ENCODE data around the gene OR51I1.

OR51I1 gene

DNA sequence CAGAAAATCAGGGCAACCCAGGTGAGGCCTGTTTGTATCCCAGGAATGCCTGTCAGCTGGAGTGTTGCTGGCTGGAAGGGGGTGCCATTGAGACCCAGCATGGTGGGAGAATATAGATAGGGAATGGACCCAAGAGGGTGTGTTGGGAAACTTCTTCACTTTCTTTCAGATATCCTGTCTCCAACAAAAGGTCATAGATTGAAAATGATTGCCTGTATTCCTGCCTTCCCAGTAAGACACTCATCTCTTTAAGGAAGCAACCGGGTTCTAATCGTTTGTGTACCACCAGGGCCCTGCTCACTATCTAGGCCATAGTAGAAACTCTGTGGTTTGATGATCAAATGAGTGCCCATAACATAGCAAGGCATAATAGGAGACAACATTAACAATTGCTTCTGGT is at the start of gene OR51I1:
Gene OR51I1, minus strand, starts transcription at position 101 of the 400 bp plus-strand sequence. Its CDS starts 0 bp downstream, at position 101.
- no peak for DNase-seq (ENCODE audit: low read depth)

GRCh38 chr11:5489576-5490357 is 48.5 kb upstream of the OR51I1 start:
- no peak for DNase-seq (ENCODE audit: low read depth)

DNA sequence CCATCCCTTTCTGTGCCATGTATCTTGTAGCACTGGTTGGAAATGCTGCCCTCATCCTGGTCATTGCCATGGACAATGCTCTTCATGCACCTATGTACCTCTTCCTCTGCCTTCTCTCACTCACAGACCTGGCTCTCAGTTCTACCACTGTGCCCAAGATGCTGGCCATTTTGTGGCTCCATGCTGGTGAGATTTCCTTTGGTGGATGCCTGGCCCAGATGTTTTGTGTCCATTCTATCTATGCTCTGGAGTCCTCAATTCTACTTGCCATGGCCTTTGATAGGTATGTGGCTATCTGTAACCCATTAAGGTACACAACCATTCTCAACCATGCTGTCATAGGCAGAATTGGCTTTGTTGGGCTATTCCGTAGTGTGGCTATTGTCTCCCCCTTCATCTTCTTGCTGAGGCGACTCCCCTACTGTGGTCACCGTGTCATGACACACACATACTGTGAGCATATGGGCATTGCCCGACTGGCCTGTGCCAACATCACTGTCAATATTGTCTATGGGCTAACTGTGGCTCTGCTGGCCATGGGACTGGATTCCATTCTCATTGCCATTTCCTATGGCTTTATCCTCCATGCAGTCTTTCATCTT is 47.6 kb upstream of the OR51I1 start:
- DNase-seq (ENCODE audit: low read depth) = no peak

GRCh38 chr11:5488385-5488784 is 47.1 kb upstream of the OR51I1 start, which contains the start of gene OR52D1:
Gene OR52D1, plus strand, starts transcription at chr11:5488685. Its CDS starts 22 bp downstream, at chr11:5488707.
- no peak for DNase-seq (ENCODE audit: low read depth)

GRCh38 chr11:5486421-5486820 is 45.1 kb upstream of the OR51I1 start:
- DNase-seq (ENCODE audit: low read depth) = no peak

GRCh38 chr11:5486003-5486402 is 44.7 kb upstream of the OR51I1 start:
- DNase-seq (ENCODE audit: low read depth) = no peak

GRCh38 chr11:5476186-5476819 is 35.0 kb upstream of the OR51I1 start:
- DNase-seq (ENCODE audit: low read depth) = no peak

- no peak for DNase-seq (ENCODE audit: low read depth)
Observed at GRCh38 chr11:5473921-5474320, 32.6 kb upstream of the OR51I1 start.

DNA sequence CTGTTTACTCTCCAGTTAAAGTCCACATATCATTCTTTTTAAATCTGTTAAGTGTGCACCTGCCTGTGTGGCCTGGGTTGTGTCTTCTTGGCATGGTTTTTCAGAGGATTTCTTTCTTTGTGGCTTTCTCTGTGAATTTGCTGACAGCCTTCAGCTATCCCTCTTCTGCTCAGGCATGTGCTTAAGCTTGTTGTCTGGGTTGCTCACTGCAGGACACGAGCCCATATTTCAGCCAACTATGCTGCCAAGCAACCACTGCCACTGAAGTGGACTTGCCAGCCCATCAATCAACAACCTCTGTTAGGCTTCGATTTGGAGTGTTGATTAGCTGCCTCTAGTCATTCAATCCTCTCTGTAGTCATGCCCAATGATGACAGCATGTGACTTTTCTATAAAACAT is 26.2 kb upstream of the OR51I1 start:
- no peak for DNase-seq (ENCODE audit: low read depth)

DNA sequence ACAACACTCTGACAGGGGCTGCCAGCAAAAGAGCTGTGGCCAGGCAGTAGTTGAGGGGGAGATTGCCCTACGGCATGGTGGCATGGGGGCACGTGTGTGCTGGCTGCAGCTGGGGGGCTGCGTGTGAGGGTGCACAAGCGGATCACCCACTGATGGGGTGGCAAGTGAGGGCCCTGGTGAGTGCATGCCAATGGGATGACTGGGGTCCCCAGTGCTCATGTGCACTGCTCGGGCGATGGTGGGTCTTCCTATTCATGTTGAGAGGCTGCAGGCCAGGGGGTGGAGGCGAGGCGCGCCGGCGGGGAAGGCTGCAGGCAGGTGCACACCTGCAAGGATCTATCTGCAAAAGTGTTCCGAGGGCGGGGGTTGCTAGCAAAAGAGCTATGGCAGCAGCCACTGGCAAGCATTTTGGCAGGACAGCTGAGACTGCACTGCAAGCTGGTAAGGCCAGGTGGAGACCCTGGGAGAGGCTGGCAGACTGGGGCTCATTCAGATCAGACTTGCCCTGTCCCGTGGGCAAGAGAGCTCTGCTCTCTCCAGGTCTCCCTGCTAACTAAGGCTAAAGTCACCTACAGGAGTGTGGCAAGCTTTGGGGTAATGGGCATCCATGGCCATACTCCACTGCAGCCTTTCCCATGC is 19.8 kb upstream of the OR51I1 start:
- no peak for DNase-seq (ENCODE audit: low read depth)

DNA sequence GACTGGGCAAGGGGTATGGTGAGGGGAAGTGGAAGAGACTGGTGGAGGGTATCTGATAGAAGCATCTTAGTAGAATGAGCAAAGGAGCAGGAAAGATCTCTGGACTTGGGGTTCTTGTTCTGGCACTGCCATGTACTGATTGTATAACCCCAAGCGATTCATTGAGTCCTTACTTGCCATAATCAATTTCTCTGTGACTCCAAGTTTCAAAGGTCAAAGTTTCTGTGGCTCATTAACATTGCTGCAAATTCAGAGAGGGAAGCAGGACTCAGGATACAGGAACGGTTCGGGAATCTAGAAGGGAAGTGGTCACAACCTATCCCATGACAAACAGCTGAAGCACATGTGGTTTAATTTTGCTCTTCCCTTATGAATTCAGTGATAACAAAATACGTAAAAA is 8.1 kb upstream of the OR51I1 start:
- no peak for DNase-seq (ENCODE audit: low read depth)

DNA sequence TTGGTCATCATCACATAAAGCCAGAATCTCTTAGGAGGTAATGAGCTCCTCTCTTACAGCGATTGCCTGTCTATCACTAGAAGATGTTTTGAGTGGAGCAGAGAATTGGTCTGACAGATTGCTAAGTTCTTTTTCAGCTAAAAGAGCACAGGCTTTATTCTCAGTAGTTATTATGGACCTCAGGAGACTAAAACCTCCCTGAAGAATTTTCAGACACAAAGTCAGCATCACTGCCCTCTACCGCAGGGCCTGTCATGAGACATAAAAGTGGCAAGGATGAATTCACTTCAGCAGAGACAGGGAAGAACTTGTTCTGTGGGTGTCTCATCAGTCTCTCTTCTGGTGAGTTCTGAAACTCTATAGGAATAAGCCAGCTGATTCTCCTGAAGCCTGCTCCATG is 7.7 kb upstream of the OR51I1 start, which contains the start of gene OR51I2:
Gene OR51I2, plus strand, starts transcription at position 301 of the 400 bp plus-strand sequence. CDS start 4,166 bp downstream, outside the sequence.
- DNase-seq (ENCODE audit: low read depth) = no peak

DNA sequence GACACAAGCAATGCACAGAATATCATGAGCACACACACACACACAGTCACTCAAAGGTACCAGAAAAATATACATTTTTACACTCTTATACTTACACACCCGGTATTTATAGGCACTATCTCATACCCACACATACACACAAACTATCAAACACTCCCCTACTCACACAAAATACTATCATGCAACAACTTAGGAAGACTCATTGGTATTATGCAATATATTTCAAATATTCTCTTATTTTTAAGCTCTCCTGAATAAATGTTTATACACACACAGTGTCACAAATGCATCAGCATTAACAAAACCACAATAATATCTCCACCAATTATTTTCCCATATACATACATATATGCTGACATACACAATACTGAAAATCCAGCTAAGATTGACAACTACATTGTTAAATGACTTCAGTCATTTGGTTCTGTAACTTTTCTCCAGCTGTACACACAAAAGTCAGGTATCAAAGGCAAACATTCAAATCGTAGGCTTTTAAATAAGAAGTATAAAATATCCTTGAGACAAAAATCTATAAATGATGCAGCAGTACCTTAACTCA is 2.6 kb upstream of the OR51I1 start:
- DNase-seq (ENCODE audit: low read depth) = no peak

DNA sequence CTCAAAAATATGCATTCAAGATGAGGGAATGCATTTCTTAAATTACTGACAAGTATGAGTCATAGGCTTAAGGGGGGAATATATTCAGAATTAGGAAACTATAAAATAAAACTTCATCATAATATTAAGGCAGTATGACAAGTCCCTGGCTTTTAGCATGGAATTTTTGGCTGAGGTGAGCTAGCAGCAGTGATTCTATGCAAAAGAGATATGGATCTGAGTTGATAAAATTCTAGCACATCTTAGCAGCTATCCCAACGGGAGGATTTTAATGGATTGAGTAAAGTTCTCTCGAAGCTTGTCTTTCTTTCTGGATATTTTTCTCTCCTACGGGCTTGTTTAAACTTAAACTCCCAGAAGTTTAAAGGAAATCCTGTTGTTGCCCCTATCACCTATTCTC is 18.2 kb downstream of the OR51I1 start:
- DNase-seq (ENCODE audit: low read depth) = no peak

DNA sequence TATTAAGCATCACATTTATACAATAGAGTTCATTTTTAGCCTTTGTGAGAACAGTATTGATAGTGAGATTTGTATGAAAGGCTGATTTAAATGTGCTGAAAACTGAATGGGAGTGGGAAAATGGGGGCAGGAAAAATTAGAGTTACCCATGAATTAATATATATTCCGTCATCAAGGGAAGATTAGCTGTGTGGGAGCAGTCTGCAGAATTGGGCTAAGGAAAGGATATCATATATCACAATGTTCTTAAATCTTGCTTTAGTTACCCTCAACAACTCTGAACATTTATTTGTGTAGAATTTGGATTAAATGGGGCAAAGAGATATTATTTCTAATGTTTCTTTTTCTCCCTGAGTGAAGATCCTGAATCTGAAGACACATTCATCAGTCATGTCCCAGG is 19.5 kb downstream of the OR51I1 start, which contains the start of gene OR51Q1:
Gene OR51Q1, plus strand, starts transcription at position 301 of the 400 bp plus-strand sequence. Its CDS starts 90 bp downstream, at position 391.
- no peak for DNase-seq (ENCODE audit: low read depth)

DNA sequence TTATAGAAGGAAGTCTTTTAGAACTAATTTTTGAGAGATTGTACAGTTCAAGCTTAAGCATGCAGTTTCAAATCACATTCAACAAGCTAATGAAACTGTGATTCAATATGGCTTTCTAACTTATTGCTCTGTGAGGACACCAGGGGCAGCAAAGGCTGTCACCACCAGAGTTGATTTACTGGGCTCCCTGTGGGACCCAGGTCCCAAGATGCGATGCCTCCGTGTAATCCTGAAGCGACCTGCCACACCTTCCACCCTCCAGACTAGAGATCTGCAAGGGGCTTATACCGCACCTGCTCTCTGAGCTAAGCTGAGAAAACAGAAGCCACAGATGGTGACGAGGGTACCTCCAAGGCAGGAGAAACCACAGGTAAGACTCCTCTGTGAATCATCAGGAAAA is 20.3 kb downstream of the OR51I1 start:
- DNase-seq (ENCODE audit: low read depth) = no peak

- no peak for DNase-seq (ENCODE audit: low read depth)
Observed at GRCh38 chr11:5405173-5405572, 36.1 kb downstream of the OR51I1 start.

- DNase-seq (ENCODE audit: low read depth) = no peak
Observed at GRCh38 chr11:5398936-5399335, 42.4 kb downstream of the OR51I1 start.

DNA sequence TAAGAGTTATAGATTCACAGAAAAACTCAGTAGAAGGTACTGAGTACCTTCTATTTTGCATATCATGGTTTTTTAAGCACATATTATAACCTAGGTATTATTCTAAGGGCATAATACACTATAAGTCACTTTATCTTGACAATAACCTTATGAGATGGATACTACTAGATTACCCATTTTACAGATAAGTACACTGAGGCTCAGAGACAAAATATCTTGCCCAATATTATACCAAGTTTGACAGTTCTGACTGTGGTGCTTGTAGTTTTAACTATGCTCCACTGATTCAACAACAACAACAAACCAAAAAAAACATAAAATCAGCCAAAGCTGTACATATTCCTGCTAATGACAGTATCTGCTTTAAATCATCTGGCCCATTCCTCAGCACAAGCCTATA is 47.2 kb downstream of the OR51I1 start:
- DNase-seq (ENCODE audit: low read depth) = no peak

Measured in stimulated activated CD8-positive, alpha-beta memory T cell treated with anti-CD3 and anti-CD28 coated beads, Interleukin-7, amount 100 ng/mL, for 24 hours (primary cell).